Measurements from ENCODE around the gene AGMAT. TPM values are rescaled to one million over a fixed set of nuclear protein-coding genes. Genes with fewer than 3 reads are reported as not detected.

AGMAT gene
- total and polyA plus RNA-seq, 7 donors = 2.6 to 12.6 (median 3.6) TPM

DNA sequence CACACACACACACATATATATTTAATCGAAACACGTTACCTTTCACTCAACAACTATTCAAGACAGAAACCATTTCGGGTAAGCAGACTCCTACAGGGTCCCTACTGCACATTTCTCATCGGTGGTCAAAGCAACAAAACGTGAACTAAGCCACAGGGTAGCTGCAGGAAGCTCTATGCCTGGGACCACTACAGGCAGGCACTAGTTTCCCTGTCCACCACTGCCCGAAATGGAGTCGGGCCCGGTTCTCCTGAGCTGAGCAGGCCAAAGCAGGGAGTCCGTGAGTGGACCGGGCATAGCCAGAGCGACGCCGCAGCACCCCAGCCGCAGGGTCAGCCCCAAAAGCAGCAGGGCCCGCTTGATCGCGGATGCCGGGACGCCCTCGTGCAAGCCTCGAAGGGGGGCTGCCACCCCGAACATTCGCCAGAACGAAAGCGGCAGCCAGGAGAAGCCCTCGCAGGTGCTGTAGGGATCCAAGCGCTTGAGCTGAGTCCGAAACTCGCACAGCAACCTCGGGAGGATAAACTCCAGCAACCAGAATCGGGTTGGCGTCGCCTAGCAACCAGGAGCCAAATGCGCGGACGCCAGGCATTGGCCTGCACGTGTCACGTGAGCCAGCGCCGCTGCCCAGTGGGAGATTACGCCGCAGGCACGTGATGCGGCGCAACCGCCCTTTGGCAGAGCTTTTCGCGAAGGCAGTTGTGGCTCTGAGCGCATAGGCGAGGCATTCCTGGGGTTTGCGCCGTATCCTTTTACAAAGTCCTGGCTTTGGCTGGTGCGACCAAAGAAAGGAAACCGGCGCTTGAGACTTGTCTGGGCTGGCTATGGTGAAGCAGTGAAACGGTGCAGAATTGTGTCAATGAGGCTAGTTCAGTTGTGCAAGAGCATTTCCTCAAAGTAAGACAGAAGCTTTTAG is 18.5 kb upstream of the AGMAT start:
- H3K27ac ChIP-seq = peak overlapping the region; percentile 89
- no peaks in the 10 kb centered on the region for H3K27me3 ChIP-seq (ENCODE audit: insufficient read depth in 3 of 3, low read length in 2 of 3)
- TF ChIP-seq, protein P1, sequence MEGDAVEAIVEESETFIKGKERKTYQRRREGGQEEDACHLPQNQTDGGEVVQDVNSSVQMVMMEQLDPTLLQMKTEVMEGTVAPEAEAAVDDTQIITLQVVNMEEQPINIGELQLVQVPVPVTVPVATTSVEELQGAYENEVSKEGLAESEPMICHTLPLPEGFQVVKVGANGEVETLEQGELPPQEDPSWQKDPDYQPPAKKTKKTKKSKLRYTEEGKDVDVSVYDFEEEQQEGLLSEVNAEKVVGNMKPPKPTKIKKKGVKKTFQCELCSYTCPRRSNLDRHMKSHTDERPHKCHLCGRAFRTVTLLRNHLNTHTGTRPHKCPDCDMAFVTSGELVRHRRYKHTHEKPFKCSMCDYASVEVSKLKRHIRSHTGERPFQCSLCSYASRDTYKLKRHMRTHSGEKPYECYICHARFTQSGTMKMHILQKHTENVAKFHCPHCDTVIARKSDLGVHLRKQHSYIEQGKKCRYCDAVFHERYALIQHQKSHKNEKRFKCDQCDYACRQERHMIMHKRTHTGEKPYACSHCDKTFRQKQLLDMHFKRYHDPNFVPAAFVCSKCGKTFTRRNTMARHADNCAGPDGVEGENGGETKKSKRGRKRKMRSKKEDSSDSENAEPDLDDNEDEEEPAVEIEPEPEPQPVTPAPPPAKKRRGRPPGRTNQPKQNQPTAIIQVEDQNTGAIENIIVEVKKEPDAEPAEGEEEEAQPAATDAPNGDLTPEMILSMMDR (IDR thresholded peaks at IDR 0.05) = no peak
- peak; percentile 98 to 99 for DNase-seq
- H3K36me3 ChIP-seq (ENCODE audit: insufficient read depth in 1 of 2, low read depth in 1 of 2) = no peaks in the 10 kb centered on the region
- peaks cover 4% of the 10 kb centered on the region for H3K4me1 ChIP-seq
- 1% methylated on average over 56 of the region's 56 CpGs for whole genome bisulfite sequencing, 3 donors
- ATAC-seq = peak; percentile 94 to 99 (median 98)
- H3K9me3 ChIP-seq = no peaks in the 10 kb centered on the region
- intact Hi-C loops (cut with DNase I) = loop anchor here in 1 of 2 donors (1.0 kb wide), 1 partner anchor 14 kb away; the partner anchor contains the start of gene DDI2
- H3K4me3 ChIP-seq = peak overlapping the region; percentile 86

DNA sequence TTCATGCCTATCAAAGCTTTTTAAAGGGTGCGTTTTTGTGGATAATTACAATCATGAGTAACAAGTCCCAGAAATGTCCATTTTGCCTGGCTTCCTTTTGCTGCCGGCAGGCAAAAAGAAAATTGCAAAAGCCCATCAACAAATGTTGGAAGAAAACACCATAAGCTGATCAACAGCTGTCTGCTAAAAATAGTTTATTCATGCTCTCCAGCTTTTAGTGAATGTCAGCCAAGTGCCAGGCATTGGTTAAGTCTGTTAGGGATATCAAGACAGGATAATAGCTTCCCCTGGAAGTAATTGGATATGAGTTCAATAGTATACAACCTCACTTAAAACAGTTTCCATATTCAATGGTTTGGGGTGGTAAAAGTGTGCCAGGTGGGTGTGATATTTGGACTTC is 13.6 kb upstream of the AGMAT start:
- Histone ChIP-seq H3K27ac (peak overlapping the region; percentile 89), H3K9me3 (no peaks in the 10 kb centered on the region), H3K4me3 (peak overlapping the region; percentile 27), H3K27me3 (ENCODE audit: insufficient read depth in 3 of 3, low read length in 2 of 3) (no peaks in the 10 kb centered on the region), H3K4me1 (peaks cover 21% of the 10 kb centered on the region), H3K36me3 (ENCODE audit: insufficient read depth in 1 of 2, low read depth in 1 of 2) (no peaks in the 10 kb centered on the region)
- intact Hi-C loops (cut with DNase I) = no loop called here
- 7 to 11% (median 10%) methylated on average over 2 of the region's 2 CpGs for WGBS, 3 donors
- DNase-seq (no peak), ATAC-seq (peak; percentile 42 to 68 (median 46))
- TF ChIP-seq, protein P1 (IDR thresholded peaks at IDR 0.05) = no peak

DNA sequence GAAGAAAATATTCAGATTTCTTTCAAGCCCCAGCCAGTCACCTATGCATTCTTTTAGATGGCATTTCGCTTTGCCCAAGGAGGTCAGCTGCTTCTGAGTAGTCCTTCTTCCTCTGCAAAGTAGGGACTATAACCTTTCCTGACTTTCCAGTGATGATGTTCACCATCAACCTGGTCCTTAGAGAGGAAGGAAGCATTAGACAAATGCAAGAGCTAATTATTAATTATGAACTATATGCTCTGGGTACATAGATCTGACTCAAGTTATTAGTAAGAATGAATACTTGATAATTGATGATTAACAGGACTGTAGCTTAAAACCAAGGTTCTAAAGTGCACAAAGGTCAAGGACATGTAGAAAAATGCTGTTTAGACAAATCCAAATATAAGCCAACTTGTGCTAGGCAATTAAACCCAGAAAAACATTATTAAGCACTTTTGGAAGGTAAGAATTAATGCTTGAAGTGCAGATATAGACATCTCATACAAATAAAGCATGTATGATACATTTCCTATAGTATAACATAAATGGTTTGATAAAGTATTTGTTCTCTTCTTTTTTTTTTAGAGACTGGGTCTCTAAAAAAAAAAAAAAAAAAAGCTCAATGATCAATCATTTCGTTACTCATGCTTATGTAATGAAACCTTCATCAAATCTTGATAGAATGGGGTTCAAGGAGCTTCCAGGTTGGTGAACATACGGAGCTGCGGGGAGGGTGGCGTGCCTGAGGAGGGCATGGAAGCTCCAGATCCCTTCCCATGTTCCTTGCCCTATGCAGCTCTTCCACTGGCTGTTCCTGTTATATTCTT is 11.2 kb upstream of the AGMAT start:
- H3K9me3 ChIP-seq = no peaks in the 10 kb centered on the region
- TF ChIP-seq, protein P1 (IDR thresholded peaks at IDR 0.05) = no peak
- DNase-seq (no peak), ATAC-seq (peak in 1 of 4 donors; percentile 22)
- H3K27ac ChIP-seq = peak overlapping the region; percentile 89
- intact Hi-C loops (cut with DNase I) = no loop called here
- no peaks in the 10 kb centered on the region for H3K36me3 ChIP-seq (ENCODE audit: insufficient read depth in 1 of 2, low read depth in 1 of 2)
- peaks cover 29% of the 10 kb centered on the region for H3K4me1 ChIP-seq
- no peak overlapping the region for H3K4me3 ChIP-seq
- H3K27me3 ChIP-seq (ENCODE audit: insufficient read depth in 3 of 3, low read length in 2 of 3) = no peaks in the 10 kb centered on the region
- 78 to 93% (median 81%) methylated on average over 5 of the region's 5 CpGs for WGBS, 3 donors

DNA sequence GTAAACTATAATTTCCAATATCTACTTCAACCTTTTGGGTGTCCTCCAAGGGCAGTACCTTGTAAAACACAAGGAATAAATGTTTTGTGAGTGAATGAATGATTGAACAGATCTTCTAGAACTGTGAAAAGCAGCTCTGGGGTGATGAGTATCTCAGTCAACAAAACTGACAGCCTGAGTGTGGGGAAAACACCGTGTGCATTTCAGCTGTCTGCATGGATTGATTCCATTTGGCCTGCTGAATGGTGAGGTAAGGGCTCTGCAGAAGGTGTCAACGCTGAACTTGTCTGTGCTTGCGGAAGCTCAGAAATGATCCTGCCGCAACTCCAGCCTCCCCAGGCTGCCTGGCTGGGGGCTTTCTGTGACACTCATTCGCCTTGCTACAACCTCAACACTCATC is 7.4 kb upstream of the AGMAT start:
- ATAC-seq (peak; percentile 83 to 92 (median 88)), DNase-seq (no peak)
- 29 to 45% (median 29%) methylated on average over 5 of the region's 5 CpGs for WGBS, 3 donors
- Histone ChIP-seq H3K36me3 (ENCODE audit: insufficient read depth in 1 of 2, low read depth in 1 of 2) (no peaks in the 10 kb centered on the region), H3K4me1 (peaks cover 17% of the 10 kb centered on the region), H3K27me3 (ENCODE audit: insufficient read depth in 3 of 3, low read length in 2 of 3) (no peaks in the 10 kb centered on the region), H3K9me3 (no peaks in the 10 kb centered on the region), H3K4me3 (no peak overlapping the region), H3K27ac (peak overlapping the region; percentile 89)
- intact Hi-C loops (cut with DNase I) = loop anchor here in 1 of 2 donors (5.0 kb wide), 1 partner anchor 120 kb away; no protein-coding TSS in a partner anchor
- TF ChIP-seq, protein P1 (IDR thresholded peaks at IDR 0.05) = no peak

Measured in psoas muscle (tissue), 8 donors.